ENCODE results near the gene KRTAP12-3.

KRTAP12-3 gene

DNA sequence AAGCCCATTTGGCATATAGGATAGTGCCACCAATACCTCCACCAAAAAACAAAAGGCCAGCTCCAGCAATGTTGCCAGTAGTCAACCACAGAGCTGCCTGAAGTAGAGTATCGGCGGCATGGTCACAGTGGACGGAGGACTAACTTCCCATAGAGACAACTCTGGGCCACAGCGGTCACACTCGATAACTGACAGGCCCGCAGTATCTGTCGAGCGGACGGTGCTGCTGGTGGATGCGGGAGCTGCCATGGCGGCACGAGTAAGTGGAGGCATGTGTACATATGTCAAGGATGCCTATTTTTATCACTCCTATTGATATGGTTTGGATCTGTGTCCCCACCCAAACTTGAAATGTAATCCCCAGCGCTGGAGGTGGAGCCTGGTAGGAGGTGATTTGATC lies 20.1 kb downstream of the KRTAP12-3 start:
- no peak overlapping the region for H3K4me3 ChIP-seq (IDR thresholded peaks at IDR 0.05; ENCODE audit: insufficient read depth, low read depth, low read length)
- H3K4me1 ChIP-seq (ENCODE audit: low read depth, poor library complexity, severe bottlenecking) = no peaks in the 10 kb centered on the region
- H3K27ac ChIP-seq = no peak overlapping the region
- TF ChIP-seq, protein P1, sequence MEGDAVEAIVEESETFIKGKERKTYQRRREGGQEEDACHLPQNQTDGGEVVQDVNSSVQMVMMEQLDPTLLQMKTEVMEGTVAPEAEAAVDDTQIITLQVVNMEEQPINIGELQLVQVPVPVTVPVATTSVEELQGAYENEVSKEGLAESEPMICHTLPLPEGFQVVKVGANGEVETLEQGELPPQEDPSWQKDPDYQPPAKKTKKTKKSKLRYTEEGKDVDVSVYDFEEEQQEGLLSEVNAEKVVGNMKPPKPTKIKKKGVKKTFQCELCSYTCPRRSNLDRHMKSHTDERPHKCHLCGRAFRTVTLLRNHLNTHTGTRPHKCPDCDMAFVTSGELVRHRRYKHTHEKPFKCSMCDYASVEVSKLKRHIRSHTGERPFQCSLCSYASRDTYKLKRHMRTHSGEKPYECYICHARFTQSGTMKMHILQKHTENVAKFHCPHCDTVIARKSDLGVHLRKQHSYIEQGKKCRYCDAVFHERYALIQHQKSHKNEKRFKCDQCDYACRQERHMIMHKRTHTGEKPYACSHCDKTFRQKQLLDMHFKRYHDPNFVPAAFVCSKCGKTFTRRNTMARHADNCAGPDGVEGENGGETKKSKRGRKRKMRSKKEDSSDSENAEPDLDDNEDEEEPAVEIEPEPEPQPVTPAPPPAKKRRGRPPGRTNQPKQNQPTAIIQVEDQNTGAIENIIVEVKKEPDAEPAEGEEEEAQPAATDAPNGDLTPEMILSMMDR (conservative IDR thresholded peaks at IDR 0.05; ENCODE audit: low read depth, low read length) = no peak
- H3K4me2 ChIP-seq = no peak overlapping the region
- no peaks in the 10 kb centered on the region for H3K36me3 ChIP-seq (ENCODE audit: insufficient read depth)
- peaks cover 83% of the 10 kb centered on the region for H3K27me3 ChIP-seq (ENCODE audit: insufficient read depth, low read depth)
- no peaks in the 10 kb centered on the region for H4K20me1 ChIP-seq (ENCODE audit: insufficient read depth)
- no peak overlapping the region for H3K9ac ChIP-seq
- H2AFZ ChIP-seq (ENCODE audit: low read depth) = no peak overlapping the region
- no peaks in the 10 kb centered on the region for H3K79me2 ChIP-seq (ENCODE audit: insufficient read depth, low read depth)

GRCh38 chr21:44681152-44681551 lies 23.4 kb downstream of the KRTAP12-3 start:
- no peak overlapping the region for H3K27ac ChIP-seq
- H3K79me2 ChIP-seq (ENCODE audit: insufficient read depth, low read depth) = no peaks in the 10 kb centered on the region
- no peaks in the 10 kb centered on the region for H4K20me1 ChIP-seq (ENCODE audit: insufficient read depth)
- H3K9ac ChIP-seq = no peak overlapping the region
- H3K4me3 ChIP-seq (IDR thresholded peaks at IDR 0.05; ENCODE audit: insufficient read depth, low read depth, low read length) = no peak overlapping the region
- H3K27me3 ChIP-seq (ENCODE audit: insufficient read depth, low read depth) = peaks cover 79% of the 10 kb centered on the region; the same call in 1 of the 2 replicates
- H3K4me1 ChIP-seq (ENCODE audit: low read depth, poor library complexity, severe bottlenecking) = no peaks in the 10 kb centered on the region
- no peak overlapping the region for H2AFZ ChIP-seq (ENCODE audit: low read depth)
- H3K36me3 ChIP-seq (ENCODE audit: insufficient read depth) = no peaks in the 10 kb centered on the region
- no peak overlapping the region for H3K4me2 ChIP-seq
- TF ChIP-seq, protein P1 (conservative IDR thresholded peaks at IDR 0.05; ENCODE audit: low read depth, low read length) = no peak

DNA sequence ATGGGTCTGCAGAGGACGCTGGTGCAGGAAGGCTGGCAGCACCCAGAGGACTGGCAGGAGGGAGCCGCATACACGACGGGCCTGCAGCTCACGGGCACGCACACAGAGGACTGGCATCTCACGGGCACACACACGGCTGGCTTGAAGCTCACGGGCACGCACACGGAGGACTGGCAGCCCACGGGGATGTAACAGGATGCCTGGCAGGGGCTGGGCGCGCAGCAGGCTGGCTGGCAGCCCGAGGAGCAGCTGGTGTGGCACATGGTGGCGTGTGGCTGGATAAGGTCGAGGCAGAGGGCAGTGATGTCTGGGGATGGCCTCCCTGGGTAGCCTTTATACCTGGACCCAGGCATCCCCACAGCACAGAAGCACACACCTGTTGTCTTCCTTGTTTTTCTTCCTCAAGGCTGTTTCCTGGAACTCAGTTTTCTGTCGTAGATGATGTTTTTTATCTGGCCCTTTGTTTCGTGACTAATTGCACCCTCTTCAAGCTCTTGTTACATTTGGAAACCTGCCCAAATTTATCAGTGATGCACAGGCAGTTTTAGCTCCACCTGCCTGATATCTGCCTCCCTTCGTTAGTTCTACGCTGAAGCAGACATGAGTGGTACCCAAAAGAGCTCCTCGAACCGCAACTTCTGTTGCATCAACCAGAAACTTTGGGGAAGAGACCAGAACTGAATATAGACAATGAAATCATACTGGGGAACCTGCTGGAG lies 24.3 kb downstream of the KRTAP12-3 start, which contains the start of gene KRTAP12-1:
Gene KRTAP12-1, minus strand, starts transcription at position 303 of the 719 bp plus-strand sequence. Its CDS starts 40 bp downstream, at position 263.
- no peak within 1 kb of the TSS for H3K4me2 ChIP-seq
- H3K27me3 ChIP-seq (ENCODE audit: insufficient read depth, low read depth) = peaks cover 71% of the 10 kb centered on the region; the same call in 1 of the 2 replicates
- TF ChIP-seq, protein P1 (conservative IDR thresholded peaks at IDR 0.05; ENCODE audit: low read depth, low read length) = no peak
- H3K4me1 ChIP-seq (ENCODE audit: low read depth, poor library complexity, severe bottlenecking) = no peaks in the 10 kb centered on the region
- H3K79me2 ChIP-seq (ENCODE audit: insufficient read depth, low read depth) = no peaks in the 10 kb centered on the region
- H4K20me1 ChIP-seq (ENCODE audit: insufficient read depth) = no peaks in the 10 kb centered on the region
- H2AFZ ChIP-seq (ENCODE audit: low read depth) = no peak within 1 kb of the TSS
- H3K9ac ChIP-seq = no peak within 1 kb of the TSS
- H3K36me3 ChIP-seq (ENCODE audit: insufficient read depth) = no peaks in the 10 kb centered on the region
- H3K27ac ChIP-seq = no peak within 1 kb of the TSS
- no peak within 1 kb of the TSS for H3K4me3 ChIP-seq (IDR thresholded peaks at IDR 0.05; ENCODE audit: insufficient read depth, low read depth, low read length)

GRCh38 chr21:44682580-44683151 lies 24.9 kb downstream of the KRTAP12-3 start:
- Histone ChIP-seq H3K27ac (no peak overlapping the region), H2AFZ (ENCODE audit: low read depth) (no peak overlapping the region), H3K36me3 (ENCODE audit: insufficient read depth) (no peaks in the 10 kb centered on the region), H3K79me2 (ENCODE audit: insufficient read depth, low read depth) (no peaks in the 10 kb centered on the region), H3K4me1 (ENCODE audit: low read depth, poor library complexity, severe bottlenecking) (no peaks in the 10 kb centered on the region), H3K4me2 (no peak overlapping the region), H3K9ac (no peak overlapping the region), H3K27me3 (ENCODE audit: insufficient read depth, low read depth) (peaks cover 64% of the 10 kb centered on the region; the same call in 1 of the 2 replicates), H3K4me3 (IDR thresholded peaks at IDR 0.05; ENCODE audit: insufficient read depth, low read depth, low read length) (no peak overlapping the region), H4K20me1 (ENCODE audit: insufficient read depth) (no peaks in the 10 kb centered on the region)
- TF ChIP-seq, protein P1 (conservative IDR thresholded peaks at IDR 0.05; ENCODE audit: low read depth, low read length) = no peak
